MG63 (cell line): Measurements from ENCODE around the gene CEBPA. TPM values are rescaled to one million over a fixed set of nuclear protein-coding genes. Genes with fewer than 3 reads are reported as not detected.

ENCODE experiments used
- DNase-seq: peaks from one replicate; pipeline ENCODE4 v3.0.0-alpha.2; 2020
- H3K27me3 ChIP-seq: fragments of 250-450 bp; sonication (Bioruptor Pico); 2 replicates; pipeline ENCODE4 v1.5.1; 2020; ENCODE audit warnings: mild to moderate bottlenecking, moderate library complexity
- H3K36me3 ChIP-seq: fragments of 250-450 bp; sonication (Bioruptor Pico); 2 replicates; pipeline ENCODE4 v1.5.1; 2020; ENCODE audit warnings: mild to moderate bottlenecking, moderate library complexity
- H3K4me3 ChIP-seq: fragments of 250-450 bp; sonication (Bioruptor Pico); 2 replicates; pipeline ENCODE4 v1.5.1; 2020; ENCODE audit warnings: mild to moderate bottlenecking, moderate library complexity
- H3K9me3 ChIP-seq: fragments of 250-450 bp; sonication (Bioruptor Pico); 2 replicates; pipeline ENCODE4 v1.5.1; 2020; ENCODE audit warnings: mild to moderate bottlenecking, moderate library complexity
- total RNA-seq: library from RNA; depleted of rRNA; stranded (reverse); fragments of >200 nt; shearing (Covaris generic); gene quantifications from 2 replicates; pipeline ENCODE4 v1.2.3, GENCODE V29; 2014; ENCODE audit warnings: low replicate concordance; rRNA removed

The CEBPA gene
- total RNA-seq, 1 experiment from 2014 or later, result 4.5 TPM

DNA sequence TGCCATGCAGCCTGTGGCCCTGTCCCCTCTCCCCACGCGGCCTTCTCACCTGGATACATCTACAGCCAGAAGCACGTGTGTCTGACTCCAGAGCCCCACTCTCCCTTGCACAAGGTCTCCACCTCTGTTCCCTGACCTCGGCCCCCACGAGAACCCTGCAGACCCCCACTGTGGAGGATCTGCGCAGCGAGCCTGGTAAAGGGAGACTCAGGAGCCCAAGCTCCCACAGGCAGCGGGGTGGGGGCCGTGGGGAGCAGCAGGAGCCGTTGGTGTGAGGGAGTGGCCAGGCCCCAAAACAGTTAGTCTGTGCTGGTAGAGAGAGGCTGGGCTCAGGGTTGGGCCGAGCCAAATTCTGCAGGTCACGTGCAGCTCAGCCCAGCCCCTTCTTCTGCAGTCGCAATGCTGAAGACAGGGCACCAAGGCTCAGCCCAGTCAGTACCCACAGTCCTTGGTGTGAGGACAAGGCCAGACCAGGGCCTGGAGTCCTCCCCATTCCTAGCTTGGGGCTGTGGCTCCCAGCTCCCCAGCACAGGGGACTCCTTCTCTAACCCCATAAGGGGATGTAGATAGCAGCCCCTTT lies 48.0 kb downstream of the CEBPA start:
- H3K9me3 ChIP-seq, result 0 out of 2 replicates have a peak, but pooled peaks cover 2% of the 10 kb centered on the region
- no peak overlapping the region for H3K4me3 ChIP-seq
- H3K27me3 ChIP-seq, result no peaks in the 10 kb centered on the region
- no peaks in the 10 kb centered on the region for H3K36me3 ChIP-seq
- no peak for DNase-seq

DNA sequence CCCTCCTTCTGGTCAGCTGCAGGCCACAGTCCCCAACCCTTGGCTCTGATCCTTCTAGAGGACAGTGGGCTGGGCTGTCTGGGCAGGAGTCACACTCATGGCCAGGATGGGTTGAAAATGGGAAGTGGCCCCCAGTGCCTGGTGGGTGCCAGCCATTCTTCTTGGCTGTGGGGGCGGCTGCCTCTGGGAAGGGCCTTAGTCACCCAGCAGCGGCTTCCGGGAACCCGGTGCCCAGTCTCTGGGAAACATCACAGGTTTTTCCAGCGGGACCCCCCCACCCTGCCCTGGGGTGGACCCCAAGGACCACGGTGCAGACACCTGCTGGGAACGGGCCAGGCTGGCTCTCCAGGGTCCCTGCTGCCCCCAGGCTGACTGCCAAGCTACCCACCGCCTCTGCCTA lies 49.4 kb downstream of the CEBPA start:
- no peak for DNase-seq
- H3K4me3 ChIP-seq, result no peak overlapping the region
- no peaks in the 10 kb centered on the region for H3K27me3 ChIP-seq
- no peaks in the 10 kb centered on the region for H3K36me3 ChIP-seq
- H3K9me3 ChIP-seq, result 0 out of 2 replicates have a peak, but pooled peaks cover 2% of the 10 kb centered on the region

DNA sequence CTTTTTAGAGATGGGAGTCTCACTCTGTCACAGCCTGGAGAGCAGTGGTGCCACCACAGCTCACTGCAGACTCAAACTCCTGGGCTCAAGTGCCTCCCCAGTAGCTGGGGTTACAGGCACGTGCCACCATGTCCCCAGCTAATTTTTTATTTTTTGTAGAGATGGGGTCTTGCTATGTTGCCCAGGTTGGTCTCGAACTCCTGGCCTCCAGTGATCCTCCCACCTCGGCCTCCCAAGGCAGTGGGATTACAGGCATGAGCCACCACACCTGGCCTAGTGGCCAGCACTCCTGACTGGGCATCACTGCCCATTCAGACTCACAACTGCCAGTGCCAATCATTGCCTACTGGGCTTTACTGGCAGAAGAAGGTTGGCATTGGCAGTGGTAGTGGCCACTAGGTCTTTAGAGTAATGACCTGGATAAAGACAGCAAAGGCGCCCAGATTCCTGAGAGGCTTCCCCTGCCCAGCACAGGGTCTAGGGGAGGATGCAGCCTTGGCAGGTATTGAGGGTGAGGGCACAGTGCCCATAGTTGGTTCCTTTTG lies 49.8 kb downstream of the CEBPA start:
- no peak for DNase-seq
- H3K4me3 ChIP-seq, result no peak overlapping the region
- H3K36me3 ChIP-seq, result no peaks in the 10 kb centered on the region
- 0 out of 2 replicates have a peak, but pooled peaks cover 2% of the 10 kb centered on the region for H3K9me3 ChIP-seq
- H3K27me3 ChIP-seq, result no peaks in the 10 kb centered on the region

DNA sequence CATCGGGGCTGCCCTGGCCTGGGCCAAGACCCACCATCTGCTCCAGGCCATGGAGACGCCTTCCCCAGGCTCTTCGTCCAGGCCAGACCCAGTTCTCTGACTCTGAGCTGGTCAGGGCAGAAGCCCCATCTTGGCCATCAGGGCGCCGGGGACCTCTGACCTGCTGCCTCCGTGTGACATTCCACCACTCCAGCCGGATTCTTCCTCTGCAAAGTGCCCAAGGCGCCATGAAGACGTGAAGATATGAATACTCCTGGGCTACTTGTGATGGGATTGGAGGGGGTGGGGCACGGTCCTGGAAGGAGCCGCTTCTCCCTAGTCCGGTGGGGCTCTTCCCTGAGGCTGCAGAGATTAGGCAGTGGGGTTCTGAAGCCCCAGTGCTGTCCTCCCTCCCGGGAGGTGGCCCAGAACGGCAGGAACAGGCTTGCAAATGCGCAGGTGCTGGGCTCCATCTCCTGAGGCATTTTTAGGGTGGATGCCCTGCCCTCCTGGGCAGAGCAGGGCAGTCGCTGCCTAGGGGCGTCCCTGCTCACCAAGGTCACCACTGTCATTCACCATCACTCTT lies 50.7 kb downstream of the CEBPA start:
- DNase-seq, result no peak
- Histone ChIP-seq H3K36me3 (no peaks in the 10 kb centered on the region), H3K9me3 (0 out of 2 replicates have a peak, but pooled peaks cover 2% of the 10 kb centered on the region), H3K27me3 (no peaks in the 10 kb centered on the region), H3K4me3 (no peak overlapping the region)

DNA sequence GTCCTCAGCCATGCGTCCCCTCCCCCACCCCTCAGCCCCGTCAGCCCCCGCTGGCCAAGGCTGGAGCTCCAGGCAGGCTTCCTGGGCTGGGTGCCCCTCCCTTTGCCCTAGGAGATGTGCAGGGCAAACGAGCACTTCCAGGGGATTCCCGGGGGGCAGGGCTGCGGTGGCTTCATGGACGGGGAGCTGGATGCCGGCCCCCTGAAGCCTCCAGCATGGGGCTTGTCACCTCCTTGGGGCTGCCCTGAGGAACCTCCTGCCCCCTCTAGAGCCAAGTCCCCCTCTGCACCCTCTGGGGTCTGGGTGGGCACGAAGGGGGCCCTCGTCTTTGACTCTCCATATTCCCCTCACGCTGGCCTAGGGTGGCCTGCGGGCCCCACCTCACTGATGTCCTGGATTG lies 51.3 kb downstream of the CEBPA start:
- Histone ChIP-seq H3K36me3 (no peaks in the 10 kb centered on the region), H3K27me3 (no peaks in the 10 kb centered on the region), H3K4me3 (no peak overlapping the region), H3K9me3 (0 out of 2 replicates have a peak, but pooled peaks cover 2% of the 10 kb centered on the region)
- no peak for DNase-seq

DNA sequence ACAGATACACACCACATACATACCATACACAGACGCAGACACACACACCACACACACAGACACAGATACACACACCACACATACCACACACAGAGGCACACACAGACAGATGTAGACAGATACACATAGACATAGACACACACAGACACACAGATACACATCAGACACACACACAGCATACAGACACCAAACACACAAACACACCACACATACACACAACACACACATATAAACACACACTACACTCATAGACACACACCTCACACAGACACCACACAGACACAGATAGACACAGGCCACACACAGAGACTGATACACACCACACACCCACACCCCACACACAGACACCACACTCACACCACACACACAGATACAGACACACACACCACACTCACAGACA lies 51.8 kb downstream of the CEBPA start:
- Histone ChIP-seq H3K9me3 (0 out of 2 replicates have a peak, but pooled peaks cover 7% of the 10 kb centered on the region), H3K36me3 (no peaks in the 10 kb centered on the region), H3K27me3 (no peaks in the 10 kb centered on the region), H3K4me3 (no peak overlapping the region)
- no peak for DNase-seq

Other genes with a start within 250 kb of the CEBPA start
- 8.9 and 18.6 TPM in 2 replicates for gene RHPN2, start 237.6 kb downstream of the CEBPA start, total RNA-seq
- gene GPATCH1, start 221.4 kb downstream of the CEBPA start, total RNA-seq, result 6.4 and 6.5 TPM in 2 replicates
- gene WDR88, start 170.4 kb downstream of the CEBPA start, total RNA-seq, result not detected in 2 replicates
- gene LRP3, start 108.2 kb downstream of the CEBPA start, total RNA-seq, result 68.8 and 98.8 TPM in 2 replicates
- not detected in 2 replicates for gene SLC7A10, start 76.7 kb downstream of the CEBPA start, total RNA-seq
- 21.2 and 42.1 TPM in 2 replicates for gene CEBPG, start 71.2 kb upstream of the CEBPA start, total RNA-seq
- gene PEPD, start 219.3 kb upstream of the CEBPA start, total RNA-seq, result 77.4 and 79.3 TPM in 2 replicates